WTC11 (cell line): ENCODE measurements around the gene CDH13. TPM values are rescaled to one million over a fixed set of nuclear protein-coding genes. Genes with fewer than 3 reads are reported as not detected.

Experiments used
- ATAC-seq: fragments of 200-7000 bp; cut with Tn5 transposase; 2 replicates; pipeline ENCODE4 v1.10.0; 2021; ENCODE audit warnings: mild to moderate bottlenecking, moderate library complexity
- CTCF ChIA-PET: fragments of 300-600 bp; sonication (Branson Sonifier 250); formaldehyde crosslinking; loops from one replicate; lab custom pipeline; 2021; ENCODE audit warnings: antibody characterized with exemption; lab: Charles Lee
- POLR2A ChIA-PET: fragments of 350-600 bp; sonication (Branson Sonifier 250); formaldehyde crosslinking; loops from one replicate; lab custom pipeline; 2021; ENCODE audit warnings: antibody characterized with exemption; lab: Charles Lee
- DNase-seq: peaks from one replicate; pipeline ENCODE4 v3.0.0; 2021; ENCODE audit warnings: low spot score
- H3K27ac Mint-ChIP-seq: 2 replicates; pipeline ENCODE4 v1.8.0; 2021; ENCODE audit warnings: mixed read lengths
- H3K27me3 Mint-ChIP-seq: 2 replicates; pipeline ENCODE4 v1.8.0; 2021; ENCODE audit warnings: low read depth, mild to moderate bottlenecking, moderate library complexity, mixed read lengths
- H3K36me3 Mint-ChIP-seq: 2 replicates; pipeline ENCODE4 v1.8.0; 2021; ENCODE audit warnings: mixed read lengths
- H3K4me1 Mint-ChIP-seq: 2 replicates; pipeline ENCODE4 v1.8.0; 2022; ENCODE audit warnings: mixed read lengths
- H3K4me3 Mint-ChIP-seq: 2 replicates; pipeline ENCODE4 v1.8.0; 2021; ENCODE audit warnings: mild to moderate bottlenecking, moderate library complexity, mixed read lengths
- H3K9me3 Mint-ChIP-seq: 2 replicates; pipeline ENCODE4 v1.8.0; 2021; ENCODE audit warnings: mixed read lengths
- AFF4 ChIP-seq: sonication (generic); formaldehyde crosslinking; IDR thresholded peaks from 2 replicates; pipeline ENCODE4 v1.8.1; 2023; ENCODE audit warnings: mild to moderate bottlenecking, missing genetic modification reagents, borderline replicate concordance
- CREM ChIP-seq: sonication (generic); formaldehyde crosslinking; IDR thresholded peaks from 2 replicates; pipeline ENCODE4 v1.8.1; 2022; ENCODE audit warnings: mild to moderate bottlenecking, missing genetic modification reagents, moderate library complexity
- E2F4 ChIP-seq: sonication (generic); formaldehyde crosslinking; IDR thresholded peaks from 2 replicates; pipeline ENCODE4 v1.8.1; 2022; ENCODE audit warnings: low read depth, mild to moderate bottlenecking, moderate library complexity, missing genetic modification reagents, borderline replicate concordance
- EMX1 ChIP-seq: fragments of 250-450 bp; sonication (Bioruptor Pico); IDR thresholded peaks from 2 replicates; pipeline ENCODE4 v1.8.0; 2021; ENCODE audit warnings: mild to moderate bottlenecking
- MXD4 ChIP-seq: fragments of 250-450 bp; sonication (Bioruptor Pico); IDR thresholded peaks from 2 replicates; pipeline ENCODE4 v1.8.0; 2021; ENCODE audit warnings: mild to moderate bottlenecking, moderate library complexity, borderline replicate concordance
- MYBL2 ChIP-seq: sonication (generic); formaldehyde crosslinking; IDR thresholded peaks from 2 replicates; pipeline ENCODE4 v1.8.1; 2023; ENCODE audit warnings: mild to moderate bottlenecking, moderate library complexity, missing genetic modification reagents
- NFATC4 ChIP-seq: fragments of 250-450 bp; sonication (Bioruptor Pico); IDR thresholded peaks from 2 replicates; pipeline ENCODE4 v1.9.0; 2021; ENCODE audit warnings: mild to moderate bottlenecking
- NFYB ChIP-seq: sonication (generic); formaldehyde crosslinking; conservative IDR thresholded peaks from 2 replicates; pipeline ENCODE4 v1.8.0; 2022; ENCODE audit warnings: low read depth, missing genetic modification reagents
- PREB ChIP-seq: sonication (generic); formaldehyde crosslinking; IDR thresholded peaks from 2 replicates; pipeline ENCODE4 v1.8.1; 2022; ENCODE audit warnings: mild to moderate bottlenecking, missing genetic modification reagents, moderate library complexity, borderline replicate concordance
- ZNF219 ChIP-seq: sonication (generic); formaldehyde crosslinking; IDR thresholded peaks from 2 replicates; pipeline ENCODE4 v1.8.0; 2023; ENCODE audit warnings: missing genetic modification reagents, mild to moderate bottlenecking, borderline replicate concordance
- ZNF425 ChIP-seq: fragments of 250-450 bp; sonication (Bioruptor Pico); conservative IDR thresholded peaks from 2 replicates; pipeline ENCODE4 v1.9.0; 2021; ENCODE audit warnings: mild to moderate bottlenecking
- ZNF512 ChIP-seq: sonication (generic); formaldehyde crosslinking; IDR thresholded peaks from 2 replicates; pipeline ENCODE4 v1.8.1; 2022; ENCODE audit warnings: missing genetic modification reagents, borderline replicate concordance
- ZSCAN18 ChIP-seq: fragments of 250-450 bp; sonication (Bioruptor Pico); IDR thresholded peaks from 2 replicates; pipeline ENCODE4 v2.1.2; 2022; ENCODE audit warnings: mild to moderate bottlenecking, moderate library complexity
- total RNA-seq: library from RNA; stranded (reverse); gene quantifications from 3 replicates; pipeline ENCODE4 v1.2.3, GENCODE V29; 2021
- TF ChIP-seq, protein P1 (sequence below): sonication (generic); formaldehyde crosslinking; IDR thresholded peaks from 2 replicates; pipeline ENCODE4 v1.8.0; 2023; ENCODE audit warnings: missing genetic modification reagents, mild to moderate bottlenecking, borderline replicate concordance
- TF ChIP-seq, protein P2 (sequence below): fragments of 250-450 bp; sonication (Bioruptor Pico); IDR thresholded peaks from 2 replicates; pipeline ENCODE4 v1.9.0; 2021; ENCODE audit warnings: mild to moderate bottlenecking

The CDH13 gene
- total RNA-seq, 1 experiment from 2014 or later, result 0.81 TPM

- TF ChIP-seq, protein P1, sequence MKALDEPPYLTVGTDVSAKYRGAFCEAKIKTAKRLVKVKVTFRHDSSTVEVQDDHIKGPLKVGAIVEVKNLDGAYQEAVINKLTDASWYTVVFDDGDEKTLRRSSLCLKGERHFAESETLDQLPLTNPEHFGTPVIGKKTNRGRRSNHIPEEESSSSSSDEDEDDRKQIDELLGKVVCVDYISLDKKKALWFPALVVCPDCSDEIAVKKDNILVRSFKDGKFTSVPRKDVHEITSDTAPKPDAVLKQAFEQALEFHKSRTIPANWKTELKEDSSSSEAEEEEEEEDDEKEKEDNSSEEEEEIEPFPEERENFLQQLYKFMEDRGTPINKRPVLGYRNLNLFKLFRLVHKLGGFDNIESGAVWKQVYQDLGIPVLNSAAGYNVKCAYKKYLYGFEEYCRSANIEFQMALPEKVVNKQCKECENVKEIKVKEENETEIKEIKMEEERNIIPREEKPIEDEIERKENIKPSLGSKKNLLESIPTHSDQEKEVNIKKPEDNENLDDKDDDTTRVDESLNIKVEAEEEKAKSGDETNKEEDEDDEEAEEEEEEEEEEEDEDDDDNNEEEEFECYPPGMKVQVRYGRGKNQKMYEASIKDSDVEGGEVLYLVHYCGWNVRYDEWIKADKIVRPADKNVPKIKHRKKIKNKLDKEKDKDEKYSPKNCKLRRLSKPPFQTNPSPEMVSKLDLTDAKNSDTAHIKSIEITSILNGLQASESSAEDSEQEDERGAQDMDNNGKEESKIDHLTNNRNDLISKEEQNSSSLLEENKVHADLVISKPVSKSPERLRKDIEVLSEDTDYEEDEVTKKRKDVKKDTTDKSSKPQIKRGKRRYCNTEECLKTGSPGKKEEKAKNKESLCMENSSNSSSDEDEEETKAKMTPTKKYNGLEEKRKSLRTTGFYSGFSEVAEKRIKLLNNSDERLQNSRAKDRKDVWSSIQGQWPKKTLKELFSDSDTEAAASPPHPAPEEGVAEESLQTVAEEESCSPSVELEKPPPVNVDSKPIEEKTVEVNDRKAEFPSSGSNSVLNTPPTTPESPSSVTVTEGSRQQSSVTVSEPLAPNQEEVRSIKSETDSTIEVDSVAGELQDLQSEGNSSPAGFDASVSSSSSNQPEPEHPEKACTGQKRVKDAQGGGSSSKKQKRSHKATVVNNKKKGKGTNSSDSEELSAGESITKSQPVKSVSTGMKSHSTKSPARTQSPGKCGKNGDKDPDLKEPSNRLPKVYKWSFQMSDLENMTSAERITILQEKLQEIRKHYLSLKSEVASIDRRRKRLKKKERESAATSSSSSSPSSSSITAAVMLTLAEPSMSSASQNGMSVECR (CRISPR knock-in tag), result no peak
- TF ChIP-seq PREB (CRISPR knock-in tag), result no peak
- no peak for TF ChIP-seq MYBL2 (CRISPR knock-in tag)
- no peak for TF ChIP-seq ZSCAN18 (CRISPR knock-in tag)
These were observed 592.5 kb downstream of the CDH13 start (continued) for GRCh38 chr16:83219285-83219684.

DNA sequence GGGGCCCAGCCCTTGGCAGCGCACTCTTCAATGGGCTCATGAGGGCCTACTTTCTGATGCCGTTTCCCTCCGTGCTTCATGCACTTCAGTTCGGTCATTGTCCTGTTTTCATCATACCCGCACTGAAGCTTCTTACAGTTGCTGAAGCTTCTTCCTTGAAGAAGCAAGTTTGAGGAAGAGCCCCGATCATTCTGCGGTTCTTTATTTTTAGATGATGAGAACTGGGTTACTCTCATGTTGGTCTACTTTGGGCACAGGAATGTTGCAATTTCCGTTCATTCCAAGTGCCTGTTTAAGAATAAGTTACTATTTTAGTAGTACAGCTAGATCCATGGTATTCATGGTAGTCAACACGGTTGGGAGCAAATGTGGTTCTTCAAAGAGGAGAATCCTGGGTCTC, 593.3 kb downstream of the CDH13 start:
- no peaks in the 10 kb centered on the region for H3K27me3 Mint-ChIP-seq
- ATAC-seq (no peak), DNase-seq (no peak)
- no peak overlapping the region for H3K27ac Mint-ChIP-seq
- H3K4me1 Mint-ChIP-seq, result no peaks in the 10 kb centered on the region; the same call in 1 of the 2 replicates
- H3K9me3 Mint-ChIP-seq, result no peaks in the 10 kb centered on the region
- ChIA-PET CTCF (no interaction called here), POLR2A (no interaction called here)
- H3K36me3 Mint-ChIP-seq, result no peaks in the 10 kb centered on the region
- H3K4me3 Mint-ChIP-seq, result no peak overlapping the region
- TF ChIP-seq MXD4 (CRISPR knock-in tag) (no peak), CREM (CRISPR knock-in tag) (no peak), ZNF425 (no peak), AFF4 (CRISPR knock-in tag) (no peak), NFATC4 (no peak), NFYB (CRISPR knock-in tag) (no peak), E2F4 (CRISPR knock-in tag) (no peak), EMX1 (CRISPR knock-in tag) (no peak), ZNF512 (CRISPR knock-in tag) (no peak), ZNF219 (CRISPR knock-in tag) (no peak)
- TF ChIP-seq, protein P2, sequence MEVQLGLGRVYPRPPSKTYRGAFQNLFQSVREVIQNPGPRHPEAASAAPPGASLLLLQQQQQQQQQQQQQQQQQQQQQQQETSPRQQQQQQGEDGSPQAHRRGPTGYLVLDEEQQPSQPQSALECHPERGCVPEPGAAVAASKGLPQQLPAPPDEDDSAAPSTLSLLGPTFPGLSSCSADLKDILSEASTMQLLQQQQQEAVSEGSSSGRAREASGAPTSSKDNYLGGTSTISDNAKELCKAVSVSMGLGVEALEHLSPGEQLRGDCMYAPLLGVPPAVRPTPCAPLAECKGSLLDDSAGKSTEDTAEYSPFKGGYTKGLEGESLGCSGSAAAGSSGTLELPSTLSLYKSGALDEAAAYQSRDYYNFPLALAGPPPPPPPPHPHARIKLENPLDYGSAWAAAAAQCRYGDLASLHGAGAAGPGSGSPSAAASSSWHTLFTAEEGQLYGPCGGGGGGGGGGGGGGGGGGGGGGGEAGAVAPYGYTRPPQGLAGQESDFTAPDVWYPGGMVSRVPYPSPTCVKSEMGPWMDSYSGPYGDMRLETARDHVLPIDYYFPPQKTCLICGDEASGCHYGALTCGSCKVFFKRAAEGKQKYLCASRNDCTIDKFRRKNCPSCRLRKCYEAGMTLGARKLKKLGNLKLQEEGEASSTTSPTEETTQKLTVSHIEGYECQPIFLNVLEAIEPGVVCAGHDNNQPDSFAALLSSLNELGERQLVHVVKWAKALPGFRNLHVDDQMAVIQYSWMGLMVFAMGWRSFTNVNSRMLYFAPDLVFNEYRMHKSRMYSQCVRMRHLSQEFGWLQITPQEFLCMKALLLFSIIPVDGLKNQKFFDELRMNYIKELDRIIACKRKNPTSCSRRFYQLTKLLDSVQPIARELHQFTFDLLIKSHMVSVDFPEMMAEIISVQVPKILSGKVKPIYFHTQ (CRISPR knock-in tag), result no peak
